Right atrium auricular region (tissue), 2 donors: Measurements from ENCODE around the gene ARHGAP23. TPM values are rescaled to one million over a fixed set of nuclear protein-coding genes. Genes with fewer than 3 reads are reported as not detected.

Experiments
- DNase-seq: peaks from one replicate; pipeline ENCODE4 v3.0.0-alpha.2; 2019; ENCODE audit warnings: low spot score
- H3K27ac ChIP-seq, 2 donors: fragments of 200-600 bp; sonication (generic); 1 replicate in 1 of 2; 2 replicates in 1 of 2; pipeline ENCODE4 v1.5.1; 2016 to 2019
- H3K27me3 ChIP-seq, 2 donors: fragments of 200-600 bp; sonication (generic); one replicate each; pipeline versions ENCODE4 v1.5.1 to v1.6.0; 2017 to 2019
- H3K36me3 ChIP-seq: fragments of 200-600 bp; sonication (generic); one replicate; pipeline ENCODE4 v1.5.1; 2016
- H3K4me1 ChIP-seq, 2 donors: fragments of 200-600 bp; sonication (generic); one replicate each; pipeline versions ENCODE4 v1.5.1 to v1.6.0; 2017 to 2019
- H3K4me3 ChIP-seq, 2 donors: fragments of 200-600 bp; sonication (generic); 1 replicate in 1 of 2; 2 replicates in 1 of 2; pipeline ENCODE4 v1.5.1; 2017 to 2019; ENCODE audit warnings: mild to moderate bottlenecking in 1 of 2, moderate library complexity in 1 of 2
- H3K9me3 ChIP-seq, 2 donors: fragments of 200-600 bp; sonication (generic); one replicate each; pipeline ENCODE4 v1.5.1; 2019
- total RNA-seq, 2 donors: library from RNA; depleted of rRNA; stranded (reverse); fragments of >200 nt; gene quantifications; one replicate each; pipeline ENCODE4 v1.1.0, GENCODE V29; 2016
- TF ChIP-seq, protein P1 (sequence below), 2 donors: fragments of 200-600 bp; sonication (generic); IDR thresholded peaks; one replicate each; pipeline ENCODE4 v1.5.1; 2019; ENCODE audit warnings: antibody characterized with exemption in 2 of 2

Gene ARHGAP23
- total RNA-seq, 2 donors from 2014 or later, result 59.9 to 95.6 TPM

GRCh38 chr17:38401459-38401858, 26.8 kb upstream of the ARHGAP23 start:
- H3K27me3 ChIP-seq, result no peaks in the 10 kb centered on the region
- no peak overlapping the region for H3K27ac ChIP-seq
- H3K36me3 ChIP-seq, result peaks cover 26% of the 10 kb centered on the region
- H3K4me3 ChIP-seq, result no peak overlapping the region
- no peaks in the 10 kb centered on the region for H3K4me1 ChIP-seq
- no peak for DNase-seq
- TF ChIP-seq, protein P1, sequence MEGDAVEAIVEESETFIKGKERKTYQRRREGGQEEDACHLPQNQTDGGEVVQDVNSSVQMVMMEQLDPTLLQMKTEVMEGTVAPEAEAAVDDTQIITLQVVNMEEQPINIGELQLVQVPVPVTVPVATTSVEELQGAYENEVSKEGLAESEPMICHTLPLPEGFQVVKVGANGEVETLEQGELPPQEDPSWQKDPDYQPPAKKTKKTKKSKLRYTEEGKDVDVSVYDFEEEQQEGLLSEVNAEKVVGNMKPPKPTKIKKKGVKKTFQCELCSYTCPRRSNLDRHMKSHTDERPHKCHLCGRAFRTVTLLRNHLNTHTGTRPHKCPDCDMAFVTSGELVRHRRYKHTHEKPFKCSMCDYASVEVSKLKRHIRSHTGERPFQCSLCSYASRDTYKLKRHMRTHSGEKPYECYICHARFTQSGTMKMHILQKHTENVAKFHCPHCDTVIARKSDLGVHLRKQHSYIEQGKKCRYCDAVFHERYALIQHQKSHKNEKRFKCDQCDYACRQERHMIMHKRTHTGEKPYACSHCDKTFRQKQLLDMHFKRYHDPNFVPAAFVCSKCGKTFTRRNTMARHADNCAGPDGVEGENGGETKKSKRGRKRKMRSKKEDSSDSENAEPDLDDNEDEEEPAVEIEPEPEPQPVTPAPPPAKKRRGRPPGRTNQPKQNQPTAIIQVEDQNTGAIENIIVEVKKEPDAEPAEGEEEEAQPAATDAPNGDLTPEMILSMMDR (IDR thresholded peaks at IDR 0.05), result no peak
- H3K9me3 ChIP-seq, result no peaks in the 10 kb centered on the region

GRCh38 chr17:38402897-38403296, 25.4 kb upstream of the ARHGAP23 start:
- no peak overlapping the region for H3K27ac ChIP-seq
- no peak for DNase-seq
- no peaks in the 10 kb centered on the region for H3K27me3 ChIP-seq
- no peaks in the 10 kb centered on the region for H3K4me1 ChIP-seq
- TF ChIP-seq, protein P1 (IDR thresholded peaks at IDR 0.05), result no peak
- peaks cover 21% of the 10 kb centered on the region for H3K36me3 ChIP-seq
- no peaks in the 10 kb centered on the region for H3K9me3 ChIP-seq
- H3K4me3 ChIP-seq, result no peak overlapping the region

DNA sequence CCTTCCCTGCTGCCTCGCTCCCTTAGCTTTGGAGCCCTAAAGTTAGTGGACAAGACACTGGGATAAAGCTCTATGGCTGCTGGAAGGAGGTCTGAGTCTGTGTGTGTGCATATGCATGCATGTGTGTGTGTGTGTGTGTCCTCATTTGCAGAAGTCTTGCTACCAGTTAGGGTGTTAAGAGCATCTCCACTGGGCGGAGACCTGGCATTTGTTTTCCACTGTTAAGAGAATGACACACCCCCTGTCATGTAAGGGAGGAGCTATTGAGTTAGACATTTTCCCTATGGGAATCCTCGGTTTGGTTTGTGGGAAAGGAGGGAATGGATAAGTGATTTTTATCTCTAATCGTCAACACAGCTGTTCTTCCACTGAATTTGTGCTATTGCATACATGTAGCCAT, 24.8 kb upstream of the ARHGAP23 start:
- Histone ChIP-seq H3K36me3 (peaks cover 21% of the 10 kb centered on the region), H3K4me1 (no peaks in the 10 kb centered on the region), H3K4me3 (no peak overlapping the region), H3K9me3 (no peaks in the 10 kb centered on the region), H3K27me3 (no peaks in the 10 kb centered on the region), H3K27ac (no peak overlapping the region)
- no peak for DNase-seq
- TF ChIP-seq, protein P1 (IDR thresholded peaks at IDR 0.05), result no peak

DNA sequence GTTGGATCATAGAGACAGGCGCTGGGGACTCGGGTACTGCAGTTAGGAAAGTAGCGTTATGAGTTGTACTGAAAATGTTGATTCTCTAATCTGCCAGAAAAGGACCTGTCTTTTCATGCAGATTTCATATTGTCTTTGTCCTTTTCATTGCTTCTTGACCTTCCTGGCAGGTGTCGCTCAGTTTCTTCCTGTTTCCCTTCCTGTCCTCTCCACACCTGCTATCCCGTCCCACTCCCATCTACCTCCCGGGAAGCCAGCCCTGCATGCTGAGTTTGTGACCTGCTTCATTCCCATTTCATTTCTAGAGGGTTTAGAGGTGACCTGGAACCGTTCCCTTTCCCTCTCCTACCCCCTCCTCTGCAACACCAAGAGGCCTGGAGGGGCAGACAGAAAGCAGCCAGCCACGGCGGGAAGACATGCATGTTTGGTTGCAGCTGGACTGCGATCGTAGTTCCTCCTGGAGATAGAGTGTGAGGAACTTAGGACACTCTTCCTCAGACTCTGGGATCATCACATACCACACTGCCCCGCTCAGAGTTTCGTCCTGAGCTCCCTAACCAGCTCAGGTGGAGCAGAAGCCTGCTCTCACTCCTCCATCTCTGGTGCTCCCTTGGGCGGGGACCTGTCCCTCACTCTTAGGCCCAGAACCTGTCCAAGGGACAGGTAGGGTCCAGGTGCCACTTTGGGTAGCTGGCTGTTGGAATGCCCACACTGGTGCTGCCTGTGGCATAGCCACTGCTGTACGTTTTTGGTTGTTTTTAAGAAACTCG, 23.9 kb upstream of the ARHGAP23 start:
- no peaks in the 10 kb centered on the region for H3K27me3 ChIP-seq
- peaks cover 18% of the 10 kb centered on the region for H3K36me3 ChIP-seq
- H3K27ac ChIP-seq, result no peak overlapping the region
- TF ChIP-seq, protein P1 (IDR thresholded peaks at IDR 0.05), result no peak
- no peaks in the 10 kb centered on the region for H3K9me3 ChIP-seq
- no peaks in the 10 kb centered on the region for H3K4me1 ChIP-seq
- DNase-seq, result no peak
- no peak overlapping the region for H3K4me3 ChIP-seq

DNA sequence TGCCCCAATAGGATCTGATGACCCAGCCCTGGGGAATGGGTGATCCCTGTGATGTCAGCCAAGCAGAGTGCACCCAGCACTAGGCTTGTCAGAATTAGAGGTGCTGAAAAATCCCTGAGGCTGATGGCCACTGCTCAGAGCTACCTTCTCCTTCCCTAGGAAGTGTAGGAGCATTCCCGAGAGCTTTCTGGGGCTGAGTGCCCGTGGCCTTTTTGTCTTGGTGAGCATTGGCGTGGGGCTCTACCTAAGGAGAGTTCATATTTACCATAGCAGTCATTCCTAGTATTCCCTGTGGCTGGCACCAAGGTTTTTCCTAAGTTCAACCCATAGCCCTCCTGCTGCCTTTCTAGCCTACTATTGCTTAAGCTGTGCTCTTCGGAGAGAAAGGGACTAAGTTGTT, 22.6 kb upstream of the ARHGAP23 start:
- Histone ChIP-seq H3K4me1 (no peaks in the 10 kb centered on the region), H3K9me3 (no peaks in the 10 kb centered on the region), H3K27me3 (no peaks in the 10 kb centered on the region), H3K27ac (no peak overlapping the region), H3K36me3 (peaks cover 6% of the 10 kb centered on the region), H3K4me3 (no peak overlapping the region)
- no peak for DNase-seq
- TF ChIP-seq, protein P1 (IDR thresholded peaks at IDR 0.05), result no peak

- Histone ChIP-seq H3K9me3 (no peaks in the 10 kb centered on the region), H3K4me1 (peaks cover 0 to 8% of the 10 kb centered on the region in 2 donors)
Measured at GRCh38 chr17:38410201-38410600, 18.1 kb upstream of the ARHGAP23 start.

More at GRCh38 chr17:38410201-38410600, 18.1 kb upstream of the ARHGAP23 start:
- TF ChIP-seq, protein P1 (IDR thresholded peaks at IDR 0.05), result no peak
- no peak overlapping the region for H3K27ac ChIP-seq
- H3K36me3 ChIP-seq, result no peaks in the 10 kb centered on the region
- H3K27me3 ChIP-seq, result no peaks in the 10 kb centered on the region
- no peak for DNase-seq
- no peak overlapping the region for H3K4me3 ChIP-seq
